Fibroblast of skin of back (primary cell): ENCODE data around the gene JAZF1.
A peak's percentile ranks its signal among the peaks of the same experiment; 100 is the strongest.
"Not testable (repeated sequence)": the region's sequence is repeated elsewhere in the genome, so short reads cannot be mapped to it uniquely, and the experiment has no call there.

Experiments
- DNase-seq: peaks from one replicate; pipeline ENCODE4 v3.0.0-alpha.2; 2013

The JAZF1 gene

GRCh38 chr7:28037220-28038010, 143.2 kb downstream of the JAZF1 start:
- peak; percentile 99 for DNase-seq

- DNase-seq = peak; percentile 40
These were observed 143.9 kb downstream of the JAZF1 start for GRCh38 chr7:28036696-28037095.

DNA sequence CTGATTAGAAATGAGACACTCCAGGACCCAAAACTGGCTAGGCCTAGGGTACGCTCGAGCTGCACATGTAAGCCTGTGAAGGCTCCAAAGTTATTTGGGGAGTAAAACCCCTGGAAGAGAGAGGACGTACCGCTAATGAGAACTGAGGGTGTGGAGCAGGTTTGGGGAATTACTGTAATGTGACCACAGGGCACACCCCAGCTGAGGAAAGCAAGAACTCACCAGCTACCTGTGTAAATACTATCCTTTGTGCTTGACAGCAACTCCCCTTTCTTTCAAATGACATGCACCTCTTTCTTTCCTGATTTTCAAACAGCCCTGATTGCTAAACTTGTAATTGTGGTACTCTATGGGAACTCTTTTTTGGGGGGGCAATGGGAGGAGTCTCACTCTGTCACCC, 147.2 kb downstream of the JAZF1 start:
- no peak for DNase-seq

GRCh38 chr7:28032738-28033380, 147.7 kb downstream of the JAZF1 start:
- DNase-seq = no peak

- DNase-seq = peak; percentile 59
These were observed 151.5 kb downstream of the JAZF1 start for GRCh38 chr7:28029051-28029450.

DNA sequence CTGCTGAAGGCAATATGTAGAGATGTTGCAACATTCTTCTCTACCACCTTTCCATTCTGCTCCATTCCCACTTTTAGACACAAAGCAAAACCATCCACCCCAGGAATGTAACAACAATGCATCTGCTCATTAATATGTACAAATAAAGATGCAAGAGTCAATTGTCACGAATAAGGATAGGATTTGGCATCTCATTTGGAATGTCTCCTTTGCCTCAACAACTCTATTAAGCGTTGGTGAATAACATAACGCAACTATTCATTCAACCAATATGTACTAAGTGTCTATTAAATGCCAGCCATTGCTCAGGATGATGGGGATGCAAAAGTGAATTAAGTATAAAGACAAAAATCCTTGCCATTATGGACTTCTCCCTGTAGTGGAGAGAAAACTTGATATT, 152.1 kb downstream of the JAZF1 start:
- no peak for DNase-seq

GRCh38 chr7:28026237-28026636, 154.4 kb downstream of the JAZF1 start:
- DNase-seq = no peak

DNA sequence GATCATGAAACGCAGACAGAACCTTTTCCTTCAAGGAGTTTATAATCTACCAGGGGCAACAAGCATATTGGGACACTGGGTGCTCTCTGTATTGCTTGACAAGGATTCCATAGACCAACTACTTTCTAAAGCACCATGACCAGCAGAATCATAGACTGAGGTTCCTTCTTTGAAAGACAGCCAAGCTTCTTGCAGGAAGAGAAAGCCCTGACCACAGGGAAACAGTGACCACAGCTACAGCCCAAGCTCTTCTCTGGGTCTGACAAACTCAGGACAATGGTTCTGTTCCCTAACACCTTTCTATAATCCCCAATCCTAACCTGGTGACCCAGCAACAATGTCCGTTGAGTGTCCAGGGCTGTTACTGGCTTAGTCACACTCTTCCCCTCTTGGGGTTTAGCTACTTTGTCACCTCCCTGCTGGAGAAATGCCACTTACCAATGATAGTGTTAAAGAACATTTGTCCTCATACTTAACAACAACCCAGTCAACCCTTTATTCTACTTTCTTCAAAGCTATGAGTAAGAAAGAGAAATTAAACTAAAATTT, 155.7 kb downstream of the JAZF1 start:
- DNase-seq = no peak

DNA sequence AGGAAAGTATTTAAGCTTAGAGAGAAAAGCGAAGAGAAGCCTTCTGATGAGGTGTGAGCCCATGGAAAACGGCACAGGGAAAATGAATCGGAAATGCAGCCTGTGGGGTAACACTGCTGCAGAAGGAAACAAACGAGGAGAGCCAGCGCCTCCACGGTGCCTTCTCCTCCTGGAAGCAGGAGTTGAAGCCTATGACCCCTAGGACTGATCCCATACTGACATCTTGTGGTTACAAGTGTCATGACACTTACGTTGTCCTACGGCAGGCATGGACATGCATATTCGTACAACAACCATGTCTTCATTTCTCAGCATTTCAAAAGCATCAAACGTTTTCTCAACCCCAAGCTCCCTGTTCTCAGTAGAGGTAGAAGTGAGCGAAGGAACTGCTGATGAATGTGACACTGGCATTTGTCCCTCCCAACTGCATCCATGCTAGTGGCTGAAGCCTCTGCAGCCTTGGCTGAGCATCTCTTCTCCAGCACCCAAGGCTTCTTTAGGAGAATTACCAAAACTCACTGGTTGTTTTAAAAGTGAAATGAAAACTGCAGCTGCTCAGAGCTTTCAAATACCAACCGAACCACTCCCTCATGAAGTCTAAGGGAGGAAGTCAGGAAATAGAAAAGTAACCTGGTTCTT, 160.2 kb downstream of the JAZF1 start:
- peak; percentile 76 for DNase-seq

DNA sequence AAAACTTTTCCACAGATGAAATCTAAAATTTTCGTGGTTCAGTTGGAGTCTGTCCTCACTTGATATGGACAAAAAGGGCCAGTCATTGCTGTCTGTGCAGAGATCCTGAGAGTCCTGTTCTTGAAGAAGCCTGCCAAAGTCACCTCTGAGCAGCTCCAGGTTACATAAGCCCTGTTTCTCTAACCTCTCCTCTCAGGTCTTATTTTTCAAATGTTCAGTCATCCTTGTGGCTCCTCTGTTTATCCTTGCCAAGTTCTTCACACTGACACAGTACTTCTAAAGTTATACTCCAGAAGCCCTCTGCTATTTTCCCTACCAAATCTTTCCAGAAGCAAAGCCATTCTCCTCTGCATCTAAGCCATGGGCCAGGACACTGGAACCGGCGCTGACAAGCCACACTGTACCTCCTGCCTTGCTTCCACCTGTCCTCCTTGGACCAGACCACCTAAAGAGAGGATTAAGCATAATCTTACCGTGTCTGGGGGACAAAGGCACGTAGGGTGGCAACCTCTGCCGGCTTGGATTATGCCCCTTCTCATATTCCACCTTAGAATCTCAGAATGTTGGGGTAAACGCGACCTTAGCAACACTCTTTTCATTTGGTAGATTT, 161.6 kb downstream of the JAZF1 start:
- no peak for DNase-seq

- DNase-seq = peak; percentile 42
These were observed 162.1 kb downstream of the JAZF1 start for GRCh38 chr7:28018446-28018845.

- DNase-seq = no peak
These were observed 162.6 kb downstream of the JAZF1 start for GRCh38 chr7:28018020-28018419.

- peak; percentile 78 for DNase-seq
These were observed 163.2 kb downstream of the JAZF1 start for GRCh38 chr7:28017372-28017771.

DNA sequence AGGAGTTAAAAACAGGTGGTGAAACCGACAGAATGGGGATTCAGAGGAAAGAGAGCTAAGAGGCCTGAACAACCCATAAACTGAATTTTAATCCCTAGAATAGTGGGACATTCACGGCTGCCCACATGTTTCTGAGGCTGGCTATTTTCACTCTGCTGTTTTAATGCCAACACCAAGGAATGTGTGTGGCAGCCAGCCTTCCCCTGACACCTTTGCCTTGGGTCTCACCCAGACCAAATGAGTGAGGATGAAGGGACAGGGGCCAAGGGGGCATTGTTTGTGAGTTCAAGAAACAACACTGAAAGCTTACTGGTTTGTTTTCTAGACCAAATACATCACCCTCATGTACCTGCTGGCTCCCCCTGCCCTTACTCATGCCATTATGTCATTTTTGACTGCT, 164.3 kb downstream of the JAZF1 start:
- DNase-seq = no peak

- DNase-seq = no peak
These were observed 165.4 kb downstream of the JAZF1 start for GRCh38 chr7:28015169-28015568.

DNA sequence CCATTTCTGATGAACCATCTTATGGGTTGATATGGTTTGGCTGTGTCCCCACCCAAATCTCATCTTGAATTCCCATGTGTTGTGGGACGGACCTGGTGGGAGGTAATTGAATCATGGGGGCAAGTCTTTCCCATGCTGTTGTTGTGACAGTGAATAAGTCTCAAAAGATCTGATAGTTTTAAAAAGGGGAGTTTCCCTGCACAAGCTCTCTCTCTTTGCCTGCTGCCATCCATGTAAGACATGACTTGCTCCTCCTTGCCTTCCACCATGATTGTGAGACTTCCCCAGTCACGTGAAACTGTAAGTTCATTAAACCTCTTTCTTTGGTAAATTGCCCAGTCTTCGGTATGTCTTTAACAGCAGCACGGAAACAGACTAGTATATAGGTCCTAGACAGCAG, 166.3 kb downstream of the JAZF1 start:
- DNase-seq = not testable (repeated sequence)

DNA sequence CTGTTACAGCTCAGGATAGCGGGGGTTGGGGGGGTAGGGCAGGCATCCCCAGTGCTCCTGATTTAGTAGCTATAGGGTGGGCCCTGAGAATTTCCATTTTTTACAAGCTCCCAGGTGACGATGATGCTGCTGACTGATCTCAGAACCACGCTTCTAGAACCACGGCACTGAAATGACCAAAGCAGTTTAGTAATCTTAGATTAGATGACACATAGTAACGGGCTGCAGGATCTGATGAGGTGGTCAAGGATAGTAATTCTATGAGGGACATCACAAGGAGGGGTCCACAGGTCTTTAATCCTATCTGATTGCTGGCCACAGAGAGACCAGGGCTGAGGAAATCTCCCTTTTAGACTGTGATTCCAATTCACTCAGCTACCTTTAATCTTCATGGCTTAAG, 167.2 kb downstream of the JAZF1 start:
- DNase-seq = no peak

DNA sequence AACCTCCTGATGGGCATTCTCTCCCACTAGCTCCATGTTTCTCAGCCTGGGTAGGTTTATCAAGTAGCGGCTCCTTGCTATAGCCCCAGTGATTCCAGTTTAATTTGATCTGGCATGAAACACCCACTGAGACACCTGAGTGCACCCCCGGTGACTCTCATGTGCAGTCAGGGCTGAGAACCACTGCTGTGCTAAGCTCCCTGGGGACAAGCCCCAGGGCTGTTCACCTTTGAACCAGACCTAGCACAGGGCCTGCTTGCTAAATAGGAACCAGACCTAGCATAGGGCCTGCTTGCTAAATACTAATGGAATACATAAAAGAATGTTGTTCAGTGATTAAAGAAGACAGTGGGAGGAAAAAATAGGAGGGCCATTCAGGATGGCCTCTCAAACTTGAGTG, 167.6 kb downstream of the JAZF1 start:
- no peak for DNase-seq

DNA sequence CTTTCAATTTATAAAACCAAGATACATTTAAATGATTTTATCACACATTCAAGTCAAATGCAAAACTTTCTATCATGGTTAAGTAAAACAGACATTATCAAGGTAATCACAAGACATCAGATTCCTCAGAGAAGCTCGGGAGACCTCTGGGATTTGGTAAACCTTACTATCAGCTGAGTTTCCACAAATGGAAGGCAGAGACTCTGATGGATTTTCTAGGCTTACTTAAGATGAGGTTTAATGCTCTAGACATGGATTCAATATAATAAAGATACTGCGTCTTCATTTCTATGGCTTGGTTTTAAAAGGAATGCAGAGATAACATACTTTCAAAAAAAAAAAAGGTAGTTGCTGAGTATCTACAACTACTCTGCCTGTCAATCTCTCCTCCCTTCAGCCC, 171.7 kb downstream of the JAZF1 start:
- no peak for DNase-seq

DNA sequence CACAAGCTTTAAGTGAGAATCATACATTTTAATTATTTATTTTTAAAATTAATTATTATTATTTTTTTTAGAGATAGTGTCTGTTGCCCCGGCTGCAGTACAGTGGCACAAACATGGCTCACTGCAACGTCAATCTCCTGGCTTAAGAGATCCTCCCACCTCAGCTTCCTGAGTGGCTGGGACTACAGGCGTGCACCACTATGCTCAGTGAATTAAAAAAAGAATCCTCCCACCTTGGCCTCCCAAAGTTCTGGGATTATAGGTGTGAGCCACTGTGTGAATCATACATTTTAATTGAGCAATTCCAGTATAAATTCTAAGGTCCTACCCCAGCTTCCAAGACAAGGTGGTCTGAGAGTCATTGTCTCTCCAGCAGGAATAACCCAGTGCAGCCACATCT, 172.4 kb downstream of the JAZF1 start:
- no peak for DNase-seq

DNA sequence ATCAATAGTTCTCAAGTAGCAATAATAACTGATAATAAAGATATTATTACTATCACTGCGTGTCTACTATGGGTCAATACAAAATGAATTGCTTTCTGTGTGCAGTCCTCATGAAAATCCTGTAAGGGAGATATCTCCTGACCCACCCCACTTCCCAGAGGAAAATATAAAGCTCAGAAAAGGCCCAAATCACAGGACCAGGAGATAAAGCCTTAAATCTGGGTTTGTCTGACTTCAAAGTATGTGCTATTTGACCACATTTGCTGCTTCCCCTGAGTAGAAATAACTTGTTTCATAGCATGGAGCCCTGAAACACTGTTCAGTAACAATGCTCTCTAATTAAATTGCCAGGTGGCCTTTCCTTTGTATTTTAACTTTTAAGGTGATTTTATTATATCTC, 174.1 kb downstream of the JAZF1 start:
- no peak for DNase-seq

DNA sequence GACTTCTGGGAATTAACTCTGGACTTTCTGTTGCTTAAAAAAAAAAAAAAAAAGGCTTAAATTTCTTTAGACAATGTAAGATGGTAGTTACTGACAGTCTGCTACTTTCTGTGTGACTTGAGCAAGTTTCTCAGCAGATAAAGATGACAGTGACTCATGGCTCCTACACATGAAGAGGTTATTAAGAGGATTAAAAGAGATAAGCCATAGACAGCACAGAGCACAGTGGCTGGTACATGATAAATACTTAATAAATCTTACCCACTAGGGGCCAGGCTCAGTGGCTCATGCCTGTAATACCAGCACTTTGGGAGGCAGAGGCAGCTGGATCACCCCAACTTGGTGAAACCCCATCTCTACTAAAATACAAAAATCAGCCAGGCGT, 174.8 kb downstream of the JAZF1 start:
- peak; percentile 50 for DNase-seq
